ENCODE results near the gene FLAD1.

FLAD1 gene

GRCh38 chr1:154996966-154997701 lies 14.0 kb downstream of the FLAD1 start:
- Histone ChIP-seq H3K4me1 (ENCODE audit: insufficient read depth, low read length) (peaks cover 3% of the 10 kb centered on the region; the same call in 1 of the 2 replicates), H3K27me3 (ENCODE audit: insufficient read depth, low read length) (no peaks in the 10 kb centered on the region), H3K4me3 (ENCODE audit: low read length) (no peak overlapping the region)

GRCh38 chr1:154998201-154998780 lies 15.1 kb downstream of the FLAD1 start:
- Histone ChIP-seq H3K27me3 (ENCODE audit: insufficient read depth, low read length) (no peaks in the 10 kb centered on the region), H3K36me3 (ENCODE audit: insufficient read depth, low read depth, low read length) (no peaks in the 10 kb centered on the region), H3K9me3 (ENCODE audit: insufficient read depth, low read depth, low read length) (no peaks in the 10 kb centered on the region), H3K27ac (ENCODE audit: low read length) (no peak overlapping the region), H3K4me3 (ENCODE audit: low read length) (no peak overlapping the region; the same call in 1 of the 2 replicates), H3K4me1 (ENCODE audit: insufficient read depth, low read length) (peaks cover 3% of the 10 kb centered on the region; the same call in 1 of the 2 replicates), H3K9ac (ENCODE audit: low read depth, low read length) (no peak overlapping the region)

More at GRCh38 chr1:154996966-154997701, 14.0 kb downstream of the FLAD1 start:
- no peak overlapping the region for H3K9ac ChIP-seq (ENCODE audit: low read depth, low read length)
- no peaks in the 10 kb centered on the region for H3K9me3 ChIP-seq (ENCODE audit: insufficient read depth, low read depth, low read length)
- no peak overlapping the region for H3K27ac ChIP-seq (ENCODE audit: low read length)
- H3K36me3 ChIP-seq (ENCODE audit: insufficient read depth, low read depth, low read length): no peaks in the 10 kb centered on the region

GRCh38 chr1:154998818-154999570 lies 15.8 kb downstream of the FLAD1 start:
- Histone ChIP-seq H3K9ac (ENCODE audit: low read depth, low read length) (peak overlapping the region; percentile 34; the same call in 1 of the 2 replicates), H3K9me3 (ENCODE audit: insufficient read depth, low read depth, low read length) (no peaks in the 10 kb centered on the region), H3K27ac (ENCODE audit: low read length) (no peak overlapping the region), H3K27me3 (ENCODE audit: insufficient read depth, low read length) (no peaks in the 10 kb centered on the region), H3K4me1 (ENCODE audit: insufficient read depth, low read length) (peaks cover 3% of the 10 kb centered on the region; the same call in 1 of the 2 replicates), H3K4me3 (ENCODE audit: low read length) (peak overlapping the region; percentile 61), H3K36me3 (ENCODE audit: insufficient read depth, low read depth, low read length) (no peaks in the 10 kb centered on the region)

- Histone ChIP-seq H3K4me1 (ENCODE audit: insufficient read depth, low read length) (peaks cover 10% of the 10 kb centered on the region; the same call in 1 of the 2 replicates), H3K36me3 (ENCODE audit: insufficient read depth, low read depth, low read length) (no peaks in the 10 kb centered on the region), H3K27me3 (ENCODE audit: insufficient read depth, low read length) (no peaks in the 10 kb centered on the region), H3K9me3 (ENCODE audit: insufficient read depth, low read depth, low read length) (no peaks in the 10 kb centered on the region), H3K4me3 (ENCODE audit: low read length) (peak overlapping the region; percentile 61), H3K9ac (ENCODE audit: low read depth, low read length) (peak overlapping the region; percentile 67; the same call in 1 of the 2 replicates), H3K27ac (ENCODE audit: low read length) (peak overlapping the region; percentile 4)
These were observed 16.6 kb downstream of the FLAD1 start for GRCh38 chr1:154999571-155000410.

GRCh38 chr1:155000411-155000725 lies 17.2 kb downstream of the FLAD1 start:
- Histone ChIP-seq H3K9ac (ENCODE audit: low read depth, low read length) (peak overlapping the region; percentile 79; the same call in 1 of the 2 replicates), H3K27me3 (ENCODE audit: insufficient read depth, low read length) (no peaks in the 10 kb centered on the region), H3K4me3 (ENCODE audit: low read length) (peak overlapping the region; percentile 91), H3K9me3 (ENCODE audit: insufficient read depth, low read depth, low read length) (no peaks in the 10 kb centered on the region), H3K36me3 (ENCODE audit: insufficient read depth, low read depth, low read length) (no peaks in the 10 kb centered on the region), H3K4me1 (ENCODE audit: insufficient read depth, low read length) (peaks cover 14% of the 10 kb centered on the region; the same call in 1 of the 2 replicates), H3K27ac (ENCODE audit: low read length) (peak overlapping the region; percentile 4)

- H3K4me1 ChIP-seq (ENCODE audit: insufficient read depth, low read length): peaks cover 15% of the 10 kb centered on the region; the same call in 1 of the 2 replicates
- no peaks in the 10 kb centered on the region for H3K36me3 ChIP-seq (ENCODE audit: insufficient read depth, low read depth, low read length)
- H3K9ac ChIP-seq (ENCODE audit: low read depth, low read length): peak overlapping the region; percentile 79
- peak overlapping the region; percentile 83 for H3K27ac ChIP-seq (ENCODE audit: low read length)
- H3K27me3 ChIP-seq (ENCODE audit: insufficient read depth, low read length): no peaks in the 10 kb centered on the region
- no peaks in the 10 kb centered on the region for H3K9me3 ChIP-seq (ENCODE audit: insufficient read depth, low read depth, low read length)
- peak overlapping the region; percentile 91 for H3K4me3 ChIP-seq (ENCODE audit: low read length)
These were observed 17.7 kb downstream of the FLAD1 start for GRCh38 chr1:155000726-155001424.

GRCh38 chr1:155001425-155001674 lies 18.2 kb downstream of the FLAD1 start:
- Histone ChIP-seq H3K27ac (ENCODE audit: low read length) (peak overlapping the region; percentile 11), H3K9me3 (ENCODE audit: insufficient read depth, low read depth, low read length) (no peaks in the 10 kb centered on the region), H3K27me3 (ENCODE audit: insufficient read depth, low read length) (no peaks in the 10 kb centered on the region), H3K9ac (ENCODE audit: low read depth, low read length) (peak overlapping the region; percentile 79; the same call in 1 of the 2 replicates), H3K36me3 (ENCODE audit: insufficient read depth, low read depth, low read length) (no peaks in the 10 kb centered on the region), H3K4me1 (ENCODE audit: insufficient read depth, low read length) (peaks cover 15% of the 10 kb centered on the region; the same call in 1 of the 2 replicates), H3K4me3 (ENCODE audit: low read length) (peak overlapping the region; percentile 91)

- H3K9ac ChIP-seq (ENCODE audit: low read depth, low read length): peak overlapping the region; percentile 79; the same call in 1 of the 2 replicates
- peaks cover 15% of the 10 kb centered on the region; the same call in 1 of the 2 replicates for H3K4me1 ChIP-seq (ENCODE audit: insufficient read depth, low read length)
- H3K36me3 ChIP-seq (ENCODE audit: insufficient read depth, low read depth, low read length): no peaks in the 10 kb centered on the region
- H3K4me3 ChIP-seq (ENCODE audit: low read length): peak overlapping the region; percentile 91
- no peaks in the 10 kb centered on the region for H3K27me3 ChIP-seq (ENCODE audit: insufficient read depth, low read length)
- no peaks in the 10 kb centered on the region for H3K9me3 ChIP-seq (ENCODE audit: insufficient read depth, low read depth, low read length)
- H3K27ac ChIP-seq (ENCODE audit: low read length): peak overlapping the region; percentile 11
These were observed 18.7 kb downstream of the FLAD1 start for GRCh38 chr1:155001675-155002463.

GRCh38 chr1:155002464-155003226 lies 19.5 kb downstream of the FLAD1 start, which contains the start of gene ZBTB7B:
ZBTB7B (plus strand) TSS chr1:155002802; CDS start chr1:155014661, 11,859 bp downstream.
- peak within 1 kb of the TSS; percentile 92 for H3K9ac ChIP-seq (ENCODE audit: low read depth, low read length)
- no peaks in the 10 kb centered on the region for H3K9me3 ChIP-seq (ENCODE audit: insufficient read depth, low read depth, low read length)
- H3K27ac ChIP-seq (ENCODE audit: low read length): peak within 1 kb of the TSS; percentile 93
- peaks cover 17% of the 10 kb centered on the region; the same call in 1 of the 2 replicates for H3K4me1 ChIP-seq (ENCODE audit: insufficient read depth, low read length)
- peak within 1 kb of the TSS; percentile 96 for H3K4me3 ChIP-seq (ENCODE audit: low read length)
- H3K36me3 ChIP-seq (ENCODE audit: insufficient read depth, low read depth, low read length): no peaks in the 10 kb centered on the region
- no peaks in the 10 kb centered on the region for H3K27me3 ChIP-seq (ENCODE audit: insufficient read depth, low read length)

Measured in iPS-20b (cell line).